Type B pancreatic cell (in vitro differentiated cells): Measurements from ENCODE around the gene LFNG. TPM values are rescaled to one million over a fixed set of nuclear protein-coding genes. Genes with fewer than 3 reads are reported as not detected.
A peak's percentile ranks its signal among the peaks of the same experiment; 100 is the strongest.

Experiments used
- DNase-seq: peaks from one replicate; pipeline ENCODE4 v3.0.0; 2021; ENCODE audit warnings: mixed read lengths; ENCODE audit not compliant: unreplicated experiment; ENCODE audit errors: extremely low spot score
- H3K27ac Mint-ChIP-seq: 2 replicates; pipeline ENCODE4 v1.8.0; 2021; ENCODE audit warnings: mild to moderate bottlenecking, mixed read lengths
- H3K27me3 Mint-ChIP-seq: 2 replicates; pipeline ENCODE4 v1.8.0; 2021; ENCODE audit warnings: mixed read lengths
- H3K36me3 Mint-ChIP-seq: 2 replicates; pipeline ENCODE4 v1.8.0; 2021; ENCODE audit warnings: mixed read lengths
- H3K4me1 Mint-ChIP-seq: one replicate; pipeline ENCODE4 v1.8.0; 2021; ENCODE audit warnings: mixed read lengths; ENCODE audit not compliant: unreplicated experiment
- H3K4me3 Mint-ChIP-seq: 2 replicates; pipeline ENCODE4 v1.8.0; 2021; ENCODE audit warnings: mild to moderate bottlenecking, mixed read lengths
- H3K9me3 Mint-ChIP-seq: 2 replicates; pipeline ENCODE4 v1.8.0; 2021; ENCODE audit warnings: mixed read lengths
- total RNA-seq: library from RNA; stranded (reverse); gene quantifications from 2 replicates; pipeline ENCODE4 v1.2.1, GENCODE V29; 2021; ENCODE audit warnings: low replicate concordance
- TF ChIP-seq, protein P1 (sequence below): fragments of 200-600 bp; sonication (generic); conservative IDR thresholded peaks from 2 replicates; pipeline ENCODE4 v1.5.0; 2021; ENCODE audit warnings: antibody characterized with exemption, mild to moderate bottlenecking

The LFNG gene
- total RNA-seq, 1 donor from 2014 or later = 15.3 TPM

DNA sequence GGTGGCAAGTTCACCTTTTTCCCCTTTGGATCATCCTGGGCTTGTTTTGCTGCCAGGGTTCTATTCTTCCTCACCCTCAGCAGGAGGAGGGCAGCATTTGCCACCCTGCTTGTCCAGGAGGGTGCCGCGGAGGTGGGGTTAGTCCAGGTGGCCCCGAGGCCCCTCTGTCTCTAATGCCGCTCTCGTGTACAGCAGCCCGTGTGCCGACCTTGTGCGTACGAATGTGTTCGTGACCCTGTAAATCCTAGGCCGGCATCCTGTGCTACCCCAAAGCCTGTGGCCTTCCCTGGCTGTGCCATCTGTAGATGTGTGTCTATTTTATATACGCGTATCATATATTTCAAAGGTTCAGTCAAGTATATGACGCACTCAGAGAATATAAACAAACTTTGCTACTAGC lies 49.8 kb downstream of the LFNG start:
- no peak for DNase-seq

GRCh38 chr7:2570021-2570420 lies 50.4 kb downstream of the LFNG start:
- Mint-ChIP-seq H3K27ac (no peak overlapping the region), H3K9me3 (no peaks in the 10 kb centered on the region), H3K36me3 (peaks cover 9% of the 10 kb centered on the region), H3K27me3 (no peaks in the 10 kb centered on the region), H3K4me3 (no peak overlapping the region), H3K4me1 (peaks cover 24% of the 10 kb centered on the region)
- TF ChIP-seq, protein P1, sequence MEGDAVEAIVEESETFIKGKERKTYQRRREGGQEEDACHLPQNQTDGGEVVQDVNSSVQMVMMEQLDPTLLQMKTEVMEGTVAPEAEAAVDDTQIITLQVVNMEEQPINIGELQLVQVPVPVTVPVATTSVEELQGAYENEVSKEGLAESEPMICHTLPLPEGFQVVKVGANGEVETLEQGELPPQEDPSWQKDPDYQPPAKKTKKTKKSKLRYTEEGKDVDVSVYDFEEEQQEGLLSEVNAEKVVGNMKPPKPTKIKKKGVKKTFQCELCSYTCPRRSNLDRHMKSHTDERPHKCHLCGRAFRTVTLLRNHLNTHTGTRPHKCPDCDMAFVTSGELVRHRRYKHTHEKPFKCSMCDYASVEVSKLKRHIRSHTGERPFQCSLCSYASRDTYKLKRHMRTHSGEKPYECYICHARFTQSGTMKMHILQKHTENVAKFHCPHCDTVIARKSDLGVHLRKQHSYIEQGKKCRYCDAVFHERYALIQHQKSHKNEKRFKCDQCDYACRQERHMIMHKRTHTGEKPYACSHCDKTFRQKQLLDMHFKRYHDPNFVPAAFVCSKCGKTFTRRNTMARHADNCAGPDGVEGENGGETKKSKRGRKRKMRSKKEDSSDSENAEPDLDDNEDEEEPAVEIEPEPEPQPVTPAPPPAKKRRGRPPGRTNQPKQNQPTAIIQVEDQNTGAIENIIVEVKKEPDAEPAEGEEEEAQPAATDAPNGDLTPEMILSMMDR = no peak
- no peak for DNase-seq

More for the DNA sequence above, 49.8 kb downstream of the LFNG start:
- Mint-ChIP-seq H3K9me3 (no peaks in the 10 kb centered on the region), H3K27ac (no peak overlapping the region), H3K4me1 (peaks cover 30% of the 10 kb centered on the region), H3K36me3 (peaks cover 5% of the 10 kb centered on the region), H3K4me3 (no peak overlapping the region), H3K27me3 (no peaks in the 10 kb centered on the region)
- TF ChIP-seq, protein P1 = no peak

- peaks cover 14% of the 10 kb centered on the region for H3K4me1 Mint-ChIP-seq
- H3K27me3 Mint-ChIP-seq = no peaks in the 10 kb centered on the region
- H3K27ac Mint-ChIP-seq = no peak overlapping the region
- TF ChIP-seq, protein P1 = no peak
- peaks cover 9% of the 10 kb centered on the region for H3K36me3 Mint-ChIP-seq
- no peak overlapping the region for H3K4me3 Mint-ChIP-seq
- no peaks in the 10 kb centered on the region for H3K9me3 Mint-ChIP-seq
- DNase-seq = no peak
Observed at GRCh38 chr7:2571409-2571808, 51.8 kb downstream of the LFNG start.

DNA sequence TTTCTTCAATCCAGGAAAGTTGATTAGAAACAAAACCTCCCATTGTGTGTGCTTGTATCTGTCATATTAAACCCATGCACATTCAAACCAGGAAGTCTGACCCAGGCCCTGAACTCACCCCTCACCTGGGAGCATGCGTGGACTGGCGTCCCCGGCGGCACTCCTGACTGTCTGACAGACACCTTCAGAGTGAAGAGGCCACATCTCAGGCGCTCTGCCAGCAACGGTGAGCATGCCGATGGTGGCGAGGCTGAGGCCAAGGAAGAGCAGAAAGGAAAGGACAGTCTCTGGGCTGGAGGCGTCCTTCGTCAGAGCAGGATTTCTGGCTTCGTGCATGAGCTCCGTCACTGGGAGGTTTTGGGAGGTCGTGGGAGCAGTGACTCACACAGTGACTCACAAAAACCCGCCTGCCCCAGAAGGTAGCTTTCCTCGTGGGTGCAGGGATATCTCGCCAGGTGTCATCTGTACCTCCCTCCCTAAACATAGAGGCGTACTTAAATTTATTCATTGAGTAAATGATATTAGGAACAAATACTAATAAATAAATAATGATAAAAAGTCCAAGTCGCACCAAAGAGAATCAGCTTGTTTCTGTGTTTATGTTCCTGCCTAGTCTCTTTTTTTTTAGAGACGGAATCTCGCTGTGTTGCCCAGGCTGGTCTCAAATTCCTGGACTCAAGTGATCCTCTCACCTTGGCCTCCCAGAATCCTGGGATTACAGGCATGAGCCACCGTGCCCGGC lies 52.7 kb downstream of the LFNG start:
- Mint-ChIP-seq H3K27ac (peak overlapping the region; percentile 77), H3K27me3 (no peaks in the 10 kb centered on the region), H3K4me3 (peak overlapping the region; percentile 31), H3K9me3 (no peaks in the 10 kb centered on the region), H3K36me3 (peaks cover 9% of the 10 kb centered on the region), H3K4me1 (peaks cover 7% of the 10 kb centered on the region)
- TF ChIP-seq, protein P1 = no peak
- DNase-seq = no peak

DNA sequence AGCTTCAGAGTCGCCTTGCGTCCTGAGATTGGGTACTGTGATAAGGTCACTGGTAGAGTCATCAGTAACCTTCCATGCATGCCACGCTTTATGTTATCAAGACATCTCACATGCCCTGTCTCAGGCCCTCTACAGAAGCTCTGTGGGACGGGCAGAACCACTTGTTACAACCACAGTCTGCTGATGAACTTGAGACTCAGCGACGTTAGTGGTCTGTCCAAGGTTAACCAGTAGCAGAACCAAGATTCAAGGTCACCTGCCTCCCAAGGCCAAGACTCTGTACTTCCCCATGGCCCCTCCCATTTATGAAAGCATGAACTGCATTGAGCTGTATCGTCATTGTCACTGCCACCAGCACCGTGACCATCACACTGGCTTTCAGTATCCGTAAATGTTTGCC lies 54.2 kb downstream of the LFNG start:
- Mint-ChIP-seq H3K36me3 (peaks cover 9% of the 10 kb centered on the region), H3K4me1 (peaks cover 3% of the 10 kb centered on the region), H3K27me3 (no peaks in the 10 kb centered on the region), H3K9me3 (no peaks in the 10 kb centered on the region), H3K27ac (no peak overlapping the region), H3K4me3 (no peak overlapping the region)
- TF ChIP-seq, protein P1 = no peak
- no peak for DNase-seq
